ENCODE results near the gene MEIKIN. TPM values are rescaled to one million over a fixed set of nuclear protein-coding genes. Genes with fewer than 3 reads are reported as not detected.

The MEIKIN gene
- total RNA-seq, 4 donors from 2014 or later: 0.60 to 14.8 TPM; not detected in 2

DNA sequence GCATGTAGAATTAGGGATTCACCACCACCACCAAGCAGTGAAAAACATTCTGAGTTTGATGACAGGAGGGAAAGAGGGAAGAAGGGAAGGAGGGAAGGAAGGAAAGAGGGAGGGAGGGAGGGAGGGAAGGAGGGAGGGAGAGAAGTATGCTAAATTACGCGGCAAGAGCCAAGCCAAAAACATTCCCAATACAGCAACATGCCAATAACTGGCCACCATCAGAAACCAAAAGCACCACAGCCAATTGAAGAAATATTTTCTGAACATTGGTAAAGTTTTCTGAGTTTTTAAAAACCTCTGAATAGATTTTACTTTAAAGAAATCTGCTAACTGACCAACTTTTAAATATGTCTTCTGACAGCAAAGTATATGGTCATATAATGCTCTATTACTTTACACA lies 184.7 kb downstream of the MEIKIN start:
- DNase-seq (ENCODE audit: low spot score) (no peak), ATAC-seq (ENCODE audit: low FRiP score) (no peak)
- TF ChIP-seq, protein P1, sequence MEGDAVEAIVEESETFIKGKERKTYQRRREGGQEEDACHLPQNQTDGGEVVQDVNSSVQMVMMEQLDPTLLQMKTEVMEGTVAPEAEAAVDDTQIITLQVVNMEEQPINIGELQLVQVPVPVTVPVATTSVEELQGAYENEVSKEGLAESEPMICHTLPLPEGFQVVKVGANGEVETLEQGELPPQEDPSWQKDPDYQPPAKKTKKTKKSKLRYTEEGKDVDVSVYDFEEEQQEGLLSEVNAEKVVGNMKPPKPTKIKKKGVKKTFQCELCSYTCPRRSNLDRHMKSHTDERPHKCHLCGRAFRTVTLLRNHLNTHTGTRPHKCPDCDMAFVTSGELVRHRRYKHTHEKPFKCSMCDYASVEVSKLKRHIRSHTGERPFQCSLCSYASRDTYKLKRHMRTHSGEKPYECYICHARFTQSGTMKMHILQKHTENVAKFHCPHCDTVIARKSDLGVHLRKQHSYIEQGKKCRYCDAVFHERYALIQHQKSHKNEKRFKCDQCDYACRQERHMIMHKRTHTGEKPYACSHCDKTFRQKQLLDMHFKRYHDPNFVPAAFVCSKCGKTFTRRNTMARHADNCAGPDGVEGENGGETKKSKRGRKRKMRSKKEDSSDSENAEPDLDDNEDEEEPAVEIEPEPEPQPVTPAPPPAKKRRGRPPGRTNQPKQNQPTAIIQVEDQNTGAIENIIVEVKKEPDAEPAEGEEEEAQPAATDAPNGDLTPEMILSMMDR (IDR thresholded peaks at IDR 0.05): no peak

DNA sequence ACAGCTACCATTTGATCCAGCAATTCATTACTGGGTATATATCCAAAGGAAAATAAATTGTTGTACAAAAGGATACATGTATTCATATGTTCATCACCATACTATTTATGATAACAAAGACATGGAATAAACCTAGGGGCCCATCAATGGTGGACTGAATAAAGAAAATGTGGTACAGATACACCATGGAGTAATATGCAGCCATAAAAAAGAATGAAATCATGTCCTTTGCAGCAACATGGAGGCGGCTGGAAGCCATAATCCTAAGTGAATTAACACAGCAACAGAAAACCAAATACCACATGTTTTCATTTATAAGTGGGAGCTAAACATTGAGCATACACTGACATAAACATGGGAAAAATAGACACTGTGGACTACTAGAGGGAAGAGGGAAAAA lies 185.8 kb downstream of the MEIKIN start:
- no peak for ATAC-seq (ENCODE audit: low FRiP score)
- TF ChIP-seq, protein P1 (IDR thresholded peaks at IDR 0.05): no peak
- no peak for DNase-seq (ENCODE audit: low spot score)

DNA sequence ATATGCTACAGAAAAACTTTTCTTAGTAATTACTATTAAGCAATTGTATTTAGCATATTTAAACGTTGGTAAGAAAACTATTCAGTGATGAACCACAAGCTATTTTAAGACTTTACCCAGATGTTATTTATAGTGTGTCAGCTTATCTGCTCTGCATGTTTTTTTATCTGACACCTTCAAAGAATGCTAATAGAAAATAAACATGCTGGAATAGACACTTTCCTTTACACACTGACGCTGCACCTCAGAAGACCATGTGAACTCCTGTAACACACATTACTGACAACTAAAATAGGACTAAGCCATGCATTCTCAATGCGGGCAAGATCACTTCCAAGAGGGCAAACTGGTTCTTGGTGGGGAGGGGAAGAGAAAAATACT lies 187.0 kb downstream of the MEIKIN start:
- TF ChIP-seq, protein P1 (IDR thresholded peaks at IDR 0.05): no peak
- no peak for ATAC-seq (ENCODE audit: low FRiP score)
- DNase-seq (ENCODE audit: low spot score): no peak

DNA sequence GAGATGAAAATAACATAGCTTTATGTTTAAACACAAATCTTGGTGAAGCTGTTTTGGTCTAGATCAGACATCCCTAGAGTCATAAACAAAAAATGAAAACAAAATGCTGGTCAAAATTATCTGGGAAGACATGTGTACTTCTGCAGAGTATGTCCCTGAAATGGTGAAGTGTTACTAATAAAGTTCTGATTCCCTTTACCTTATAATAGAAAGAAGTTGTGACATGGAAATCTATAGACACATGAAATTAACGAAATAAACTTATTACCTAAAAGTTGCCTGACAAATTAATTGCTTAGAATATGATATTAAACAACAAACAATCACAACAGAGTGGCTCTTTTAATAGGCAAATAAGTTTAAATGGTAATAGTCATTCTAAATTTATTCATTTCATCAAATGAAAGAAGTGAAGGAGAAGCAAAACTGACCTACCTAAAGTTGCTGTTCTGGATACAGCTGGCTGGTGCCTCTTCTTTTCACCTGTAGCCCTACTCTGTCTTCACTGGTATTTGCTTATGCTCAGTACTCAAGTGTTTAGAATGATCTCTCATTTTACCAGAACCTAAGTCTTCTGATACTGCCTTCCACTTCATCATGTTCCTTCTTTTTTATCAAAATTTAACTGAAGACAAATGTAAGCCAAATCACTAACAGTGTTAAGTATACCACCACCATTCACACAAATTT lies 187.5 kb downstream of the MEIKIN start:
- no peak for ATAC-seq (ENCODE audit: low FRiP score)
- no peak for DNase-seq (ENCODE audit: low spot score)
- TF ChIP-seq, protein P1 (IDR thresholded peaks at IDR 0.05): no peak

Other genes with a start within 250 kb of the MEIKIN start
- 10 to 100 TPM; 50.2 to 64.1 (median 52.1) TPM for gene FNIP1, start 148.6 kb downstream of the MEIKIN start, total RNA-seq
- gene ACSL6, start 66.0 kb upstream of the MEIKIN start, total RNA-seq: 1 to 10 TPM in 2 of 4 donors, under 1 TPM in 1, not detected in 1; 0.75 to 1.4 (median 1.0) TPM
- not detected for gene IL3, start 115.0 kb upstream of the MEIKIN start, total RNA-seq
- not detected for gene CSF2, start 128.1 kb upstream of the MEIKIN start, total RNA-seq